Amygdala (tissue), 56 donors: Measurements from ENCODE around the gene HMX2.

Experiments
- DNase-seq, 56 donors: peaks; one replicate each; lab custom pipeline; 2025; lab: John Stamatoyannopoulos, UW

HMX2 gene

DNA sequence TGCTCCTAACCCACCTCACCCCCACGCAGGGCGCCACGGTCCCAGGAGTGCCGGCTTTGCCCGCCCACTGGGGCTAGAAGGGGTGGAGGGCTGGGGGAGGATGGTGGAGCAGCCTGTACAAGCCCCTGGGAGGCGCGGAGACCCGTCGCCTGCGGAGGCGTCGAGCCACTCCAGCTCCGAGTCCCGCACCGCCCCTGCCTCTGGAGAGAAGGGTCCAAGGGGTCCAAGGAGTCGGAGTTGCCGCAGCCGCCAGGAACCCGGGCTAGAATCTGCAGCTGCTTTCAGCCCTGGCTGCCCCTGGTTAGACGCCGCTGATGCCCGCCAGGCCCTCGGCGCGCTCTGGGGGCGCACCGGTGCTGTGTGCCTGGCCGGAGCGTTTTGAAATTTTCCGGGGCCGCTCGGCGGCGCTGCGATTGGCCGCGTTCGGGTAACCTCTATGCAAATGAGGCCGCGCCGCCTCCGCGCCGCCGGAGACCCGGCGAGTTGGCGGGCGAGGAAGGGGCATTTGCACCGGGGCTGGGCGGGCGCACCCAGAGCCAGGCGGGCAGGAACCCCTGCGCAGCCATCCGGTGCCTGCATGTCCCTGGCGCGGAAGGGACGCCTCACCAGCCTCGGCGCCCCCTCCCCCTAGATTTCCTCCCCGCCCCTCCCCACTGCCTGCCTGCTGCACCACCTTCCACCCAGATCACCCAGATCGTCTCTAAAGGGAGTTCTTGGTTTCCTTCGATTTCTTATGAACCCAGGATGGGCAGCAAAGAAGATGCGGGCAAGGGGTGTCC lies at the start of gene HMX2:
TSS of gene HMX2 (plus strand) at position 502 of the 779 bp plus-strand sequence. CDS start at position 745, 243 bp downstream.
- DNase-seq, result no peak

GRCh38 chr10:123100030-123100762 lies 47.7 kb upstream of the HMX2 start:
- no peak for DNase-seq

GRCh38 chr10:123101872-123102271 lies 46.1 kb upstream of the HMX2 start:
- DNase-seq, result no peak

- no peak for DNase-seq
Observed at GRCh38 chr10:123102673-123103072, 45.3 kb upstream of the HMX2 start.

GRCh38 chr10:123103944-123104343 lies 44.0 kb upstream of the HMX2 start:
- no peak for DNase-seq

DNA sequence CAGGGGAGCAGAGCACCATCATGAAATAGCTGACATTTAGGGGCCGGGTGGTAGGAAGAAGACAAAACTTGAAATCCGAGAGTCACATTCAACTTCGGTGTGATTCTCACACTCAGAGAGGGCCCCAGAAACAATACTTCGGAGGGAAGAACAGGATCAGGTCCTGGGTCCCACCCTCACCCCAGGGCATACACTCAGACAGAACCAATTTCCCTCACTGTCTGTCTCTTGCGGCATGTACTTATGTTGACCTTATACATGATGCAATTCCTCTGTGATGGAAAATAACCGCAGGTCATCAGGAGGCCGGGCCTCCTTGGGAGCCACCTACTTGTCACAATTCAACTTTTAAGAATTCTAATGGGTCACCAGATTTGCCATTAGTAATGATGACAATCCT lies 38.5 kb upstream of the HMX2 start:
- DNase-seq, result no peak

- peak in 15 of 56 donors; percentile 5 to 45 (median 21) for DNase-seq
Observed at GRCh38 chr10:123117644-123118417, 30.1 kb upstream of the HMX2 start.

DNA sequence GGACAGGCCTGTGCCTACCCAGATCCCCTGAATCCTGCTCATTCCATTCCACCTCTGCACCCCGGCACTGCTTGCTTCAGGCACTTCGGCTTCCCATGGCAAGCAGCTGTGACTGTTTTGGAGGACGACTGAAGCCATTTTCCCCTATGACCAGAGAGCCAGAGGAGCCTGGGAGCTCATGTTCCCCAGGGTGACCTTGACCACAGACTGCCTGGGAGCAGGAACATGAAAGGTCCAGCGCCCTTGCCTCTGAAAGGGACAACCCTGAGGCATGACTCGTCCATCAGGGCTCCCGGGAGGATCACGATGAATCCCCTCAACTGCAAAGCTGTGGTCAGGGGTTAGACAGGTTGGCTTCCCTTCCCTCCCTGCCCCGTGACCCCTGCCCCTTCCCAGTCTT lies 28.9 kb upstream of the HMX2 start:
- DNase-seq, result no peak

DNA sequence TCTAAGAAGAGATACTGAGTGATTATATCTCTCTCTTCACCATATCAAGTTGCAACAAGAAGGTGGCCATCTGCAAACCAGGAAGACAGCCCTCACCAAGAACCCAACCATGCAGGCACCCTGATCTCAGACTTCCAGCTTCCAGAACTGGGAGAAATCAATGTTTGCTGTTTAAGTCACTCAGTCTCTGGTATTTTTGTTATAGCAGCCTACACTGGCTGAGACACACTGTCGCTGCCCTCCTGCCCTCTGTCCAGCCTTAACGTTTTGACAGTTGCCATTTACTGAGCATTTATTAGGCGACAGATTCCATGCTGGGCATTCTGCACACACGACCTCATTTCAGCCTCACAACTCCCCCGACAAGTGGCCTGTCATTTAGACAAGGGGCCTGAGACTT lies 21.7 kb upstream of the HMX2 start:
- DNase-seq, result no peak

GRCh38 chr10:123129618-123130271 lies 18.2 kb upstream of the HMX2 start:
- DNase-seq, result no peak

GRCh38 chr10:123132576-123133477 lies 15.1 kb upstream of the HMX2 start:
- peak in 52 of 56 donors; percentile 7 to 88 (median 52) for DNase-seq

DNA sequence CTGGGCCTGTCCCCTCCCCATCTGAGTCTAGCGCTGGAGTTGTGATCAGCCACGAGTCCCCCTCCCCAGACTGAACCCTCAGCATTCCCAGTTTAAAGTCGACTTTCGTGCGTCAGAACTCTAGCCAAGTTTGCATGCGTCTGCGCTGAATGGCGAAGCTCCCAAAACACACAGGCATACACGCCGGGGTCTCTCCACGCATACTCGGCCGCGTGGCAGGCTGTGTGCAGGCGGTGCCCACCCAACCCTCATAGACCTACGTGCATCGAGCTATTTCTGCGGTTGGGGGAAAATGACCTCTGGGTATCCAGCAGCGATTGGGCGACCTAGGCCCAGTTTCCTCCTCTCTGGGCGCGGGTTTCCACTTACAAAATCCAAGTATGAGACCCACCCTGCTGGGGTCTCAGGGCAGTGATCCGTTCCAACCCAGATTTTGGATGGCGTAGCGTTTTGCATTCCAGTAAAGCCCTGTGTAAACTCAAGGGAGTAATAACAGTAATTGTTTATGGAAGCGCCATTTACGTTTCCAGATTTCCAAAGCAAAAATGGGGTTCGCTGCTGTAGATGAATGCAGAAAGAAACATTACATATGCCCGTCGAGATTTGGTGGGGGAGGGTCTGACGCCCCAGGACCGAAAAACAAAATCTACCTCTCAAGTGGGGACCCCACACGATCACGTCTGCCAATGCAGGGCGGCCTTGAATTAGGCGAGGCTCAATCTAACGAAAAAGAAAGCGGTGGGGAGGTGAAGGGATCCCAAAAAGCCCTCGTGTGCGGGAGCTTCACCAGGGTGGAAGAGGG lies 14.2 kb upstream of the HMX2 start:
- DNase-seq, result no peak

- no peak for DNase-seq
Observed at GRCh38 chr10:123134343-123134914, 13.5 kb upstream of the HMX2 start.

DNA sequence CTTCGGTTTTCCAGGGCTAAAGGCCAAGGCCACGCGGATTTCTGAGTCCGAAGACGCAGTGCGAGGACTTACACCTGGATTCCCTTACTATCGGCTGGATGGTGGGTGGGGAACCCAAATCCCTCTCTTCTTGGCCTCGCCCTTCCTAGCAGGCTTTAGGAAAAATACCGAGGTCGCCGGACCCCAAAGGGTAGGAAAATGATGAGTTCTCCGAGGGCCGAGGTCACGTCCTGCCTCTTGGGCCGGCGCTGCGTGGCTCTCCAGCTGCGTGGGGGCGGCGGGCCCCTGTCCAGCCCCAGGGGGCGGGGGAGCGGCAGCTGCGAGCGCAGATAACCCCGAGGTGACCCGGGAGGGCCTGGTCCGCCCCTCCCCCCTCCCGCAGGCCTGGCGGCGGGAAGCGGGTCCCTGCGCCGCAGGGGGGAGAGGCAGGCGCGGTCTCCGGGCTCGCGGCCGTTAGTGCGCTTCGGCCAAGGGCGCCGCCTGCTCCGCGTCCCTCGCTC lies 13.0 kb upstream of the HMX2 start:
- DNase-seq, result no peak

GRCh38 chr10:123135415-123136141 lies 12.4 kb upstream of the HMX2 start, which contains the start of gene HMX3:
TSS of gene HMX3 (plus strand) at chr10:123135970. CDS start at chr10:123136051, 81 bp downstream.
- DNase-seq, result no peak

DNA sequence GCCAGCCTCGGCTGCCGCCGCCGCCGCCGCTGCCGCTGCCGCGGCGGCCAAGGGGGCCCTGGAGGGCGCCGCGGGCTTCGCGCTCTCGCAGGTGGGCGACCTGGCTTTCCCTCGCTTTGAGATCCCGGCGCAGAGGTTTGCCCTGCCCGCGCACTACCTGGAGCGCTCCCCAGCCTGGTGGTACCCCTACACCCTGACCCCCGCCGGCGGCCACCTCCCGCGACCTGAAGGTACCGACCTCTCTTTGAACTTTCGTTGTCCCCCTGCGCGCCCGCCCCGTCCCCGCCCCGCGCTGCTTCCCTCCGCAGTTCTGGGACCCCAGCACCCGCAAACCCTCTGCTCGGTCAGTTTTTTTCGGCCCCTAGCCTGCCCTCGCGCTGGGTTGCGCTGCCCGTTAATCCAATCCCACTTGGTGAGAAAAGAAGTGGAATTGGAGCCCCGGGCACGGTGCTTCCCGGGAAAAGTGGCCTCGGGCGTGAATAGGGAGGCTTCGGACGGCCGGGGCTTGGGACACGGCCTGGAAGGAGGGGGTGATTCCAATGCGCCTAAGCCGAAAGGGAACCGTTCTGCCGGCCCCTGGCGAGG lies 11.6 kb upstream of the HMX2 start:
- DNase-seq, result no peak
